Esophagus muscularis mucosa (tissue), 4 donors: ENCODE results near the gene MT1H. TPM values are rescaled to one million over a fixed set of nuclear protein-coding genes. Genes with fewer than 3 reads are reported as not detected.

Experiments
- DNase-seq: peaks from one replicate; pipeline ENCODE4 v3.0.0-alpha.2; 2017; ENCODE audit errors: extremely low spot score
- H3K27ac ChIP-seq, 4 donors: fragments of 200-600 bp; sonication (generic); replicated peaks in 1 of 4; 1 replicate in 3 of 4; 2 replicates in 1 of 4; pipeline ENCODE4 v1.5.1; 2016 to 2019; ENCODE audit warnings: mild to moderate bottlenecking in 1 of 4
- H3K27me3 ChIP-seq, 4 donors: fragments of 200-600 bp; sonication (generic); one replicate each; pipeline versions ENCODE4 v1.5.1 to v1.6.0; 2016 to 2019
- H3K36me3 ChIP-seq, 4 donors: fragments of 200-600 bp; sonication (generic); one replicate each; pipeline ENCODE4 v1.5.1; 2016 to 2019
- H3K4me1 ChIP-seq, 4 donors: fragments of 200-600 bp; sonication (generic); one replicate each; pipeline ENCODE4 v1.5.1; 2016 to 2019
- H3K4me3 ChIP-seq, 4 donors: fragments of 200-600 bp; sonication (generic); 1 replicate in 2 of 4; 2 replicates in 2 of 4; pipeline ENCODE4 v1.5.1; 2016 to 2019; ENCODE audit warnings: mild to moderate bottlenecking in 4 of 4, moderate library complexity in 1 of 4
- H3K9me3 ChIP-seq, 4 donors: fragments of 200-600 bp; sonication (generic); 1 replicate in 3 of 4; 2 replicates in 1 of 4; pipeline ENCODE4 v1.5.1; 2016 to 2019
- CTCF ChIP-seq, 3 experiments: fragments of 200-600 bp in 2 of 3; fragments of 450-650 bp in 1 of 3; sonication (generic) in 2 of 3; IDR thresholded peaks; one replicate each; pipeline ENCODE4 v1.5.1; 2017 to 2019; ENCODE audit warnings: antibody characterized with exemption in 3 of 3, mild to moderate bottlenecking in 2 of 3, moderate library complexity in 1 of 3
- EP300 ChIP-seq: sonication (generic); formaldehyde crosslinking; IDR thresholded peaks from one replicate; pipeline ENCODE4 v1.6.1; 2017; ENCODE audit warnings: antibody characterized with exemption
- POLR2A ChIP-seq: fragments of 450-650 bp; IDR thresholded peaks from one replicate; pipeline ENCODE4 v1.6.1; 2017; ENCODE audit warnings: antibody characterized with exemption, moderate library complexity, mild to moderate bottlenecking, low read depth
- POLR2AphosphoS5 ChIP-seq, 2 donors: sonication (generic); formaldehyde crosslinking; IDR thresholded peaks; one replicate each; pipeline ENCODE4 v1.6.1; 2017; ENCODE audit warnings: antibody characterized with exemption in 2 of 2
- WGBS: methylation state at CpG from one replicate; pipeline ENCODE4 v1.1.5; 2018; 5-methylcytosine and 5-hydroxymethylcytosine counted together
- intact Hi-C: fragments of 100-400 bp; cut with DNase I; formaldehyde crosslinking; loops from one replicate; pipeline ENCODE4 v1.15.1; 2023
- total RNA-seq, 4 donors: library from RNA; depleted of rRNA; stranded (reverse); fragments of >200 nt; gene quantifications; one replicate each; pipeline versions ENCODE4 v1.1.0 to v1.2.1, GENCODE V29; 2016

The MT1H gene
- total RNA-seq, 4 donors from 2014 or later = not detected

GRCh38 chr16:56688762-56689161 lies 19.1 kb downstream of the MT1H start:
- H3K36me3 ChIP-seq = no peaks in the 10 kb centered on the region
- intact Hi-C loops = no loop called here
- WGBS = 38% methylated on average over 1 of the region's 1 CpG
- DNase-seq = no peak
- no peak overlapping the region for H3K27ac ChIP-seq
- TF ChIP-seq CTCF (IDR thresholded peaks at IDR 0.05) (no peak), EP300 (no peak), POLR2AphosphoS5 (IDR thresholded peaks at IDR 0.05) (no peak), POLR2A (no peak)
- no peak overlapping the region for H3K4me3 ChIP-seq
- peaks cover 0 to 7% (median 6%) of the 10 kb centered on the region in 4 donors for H3K9me3 ChIP-seq
- no peaks in the 10 kb centered on the region for H3K27me3 ChIP-seq
- peaks cover 9 to 24% (median 18%) of the 10 kb centered on the region in 4 donors for H3K4me1 ChIP-seq

GRCh38 chr16:56689171-56689570 lies 19.6 kb downstream of the MT1H start:
- intact Hi-C loops = no loop called here
- WGBS = 92% methylated on average over 2 of the region's 3 CpGs

GRCh38 chr16:56690420-56691122 lies 21.0 kb downstream of the MT1H start:
- 53% methylated on average over 3 of the region's 4 CpGs for WGBS
- intact Hi-C loops = no loop called here
- Histone ChIP-seq H3K27ac (no peak overlapping the region), H3K4me3 (no peak overlapping the region), H3K4me1 (peaks cover 0 to 6% (median 3%) of the 10 kb centered on the region in 4 donors), H3K27me3 (no peaks in the 10 kb centered on the region), H3K9me3 (peaks cover 0 to 7% (median 6%) of the 10 kb centered on the region in 4 donors), H3K36me3 (no peaks in the 10 kb centered on the region)
- no peak for DNase-seq
- TF ChIP-seq CTCF (IDR thresholded peaks at IDR 0.05) (no peak), POLR2AphosphoS5 (IDR thresholded peaks at IDR 0.05) (no peak)

More at GRCh38 chr16:56689171-56689570, 19.6 kb downstream of the MT1H start:
- Histone ChIP-seq H3K4me3 (no peak overlapping the region), H3K36me3 (no peaks in the 10 kb centered on the region), H3K9me3 (peaks cover 0 to 7% (median 6%) of the 10 kb centered on the region in 4 donors), H3K4me1 (peaks cover 7 to 20% (median 14%) of the 10 kb centered on the region in 4 donors), H3K27me3 (no peaks in the 10 kb centered on the region), H3K27ac (no peak overlapping the region)
- DNase-seq = no peak
- TF ChIP-seq POLR2A (no peak), CTCF (IDR thresholded peaks at IDR 0.05) (no peak), POLR2AphosphoS5 (IDR thresholded peaks at IDR 0.05) (no peak), EP300 (no peak)

- no peaks in the 10 kb centered on the region for H3K4me1 ChIP-seq
- TF ChIP-seq CTCF (IDR thresholded peaks at IDR 0.05) = no peak
- TF ChIP-seq POLR2A = no peak
- no peak for TF ChIP-seq EP300
- no peak for TF ChIP-seq POLR2AphosphoS5 (IDR thresholded peaks at IDR 0.05)
- 67% methylated on average over 1 of the region's 4 CpGs for WGBS
- no peak overlapping the region for H3K4me3 ChIP-seq
- no peaks in the 10 kb centered on the region for H3K36me3 ChIP-seq
- no peak overlapping the region for H3K27ac ChIP-seq
- no peaks in the 10 kb centered on the region for H3K27me3 ChIP-seq
- DNase-seq = no peak
- intact Hi-C loops = no loop called here
- H3K9me3 ChIP-seq = peaks cover 0 to 3% (median 2%) of the 10 kb centered on the region in 4 donors
Observed at GRCh38 chr16:56691885-56692284, 22.3 kb downstream of the MT1H start.

- WGBS = 60% methylated on average over 1 of the region's 1 CpG
- Histone ChIP-seq H3K4me3 (no peak overlapping the region), H3K4me1 (no peaks in the 10 kb centered on the region), H3K27ac (no peak overlapping the region), H3K36me3 (no peaks in the 10 kb centered on the region), H3K9me3 (peaks cover 0 to 3% (median 0%) of the 10 kb centered on the region in 4 donors), H3K27me3 (no peaks in the 10 kb centered on the region)
- no peak for DNase-seq
- intact Hi-C loops = no loop called here
- TF ChIP-seq CTCF (IDR thresholded peaks at IDR 0.05) = no peak
- TF ChIP-seq EP300 = no peak
- no peak for TF ChIP-seq POLR2AphosphoS5 (IDR thresholded peaks at IDR 0.05)
- TF ChIP-seq POLR2A = no peak
Observed at GRCh38 chr16:56695246-56695645, 25.6 kb downstream of the MT1H start.
